ENCODE data around the gene GLIS1. TPM values are rescaled to one million over a fixed set of nuclear protein-coding genes. Genes with fewer than 3 reads are reported as not detected.

GLIS1 gene
- polyA plus RNA-seq, 1 donor, result 0.58 TPM

DNA sequence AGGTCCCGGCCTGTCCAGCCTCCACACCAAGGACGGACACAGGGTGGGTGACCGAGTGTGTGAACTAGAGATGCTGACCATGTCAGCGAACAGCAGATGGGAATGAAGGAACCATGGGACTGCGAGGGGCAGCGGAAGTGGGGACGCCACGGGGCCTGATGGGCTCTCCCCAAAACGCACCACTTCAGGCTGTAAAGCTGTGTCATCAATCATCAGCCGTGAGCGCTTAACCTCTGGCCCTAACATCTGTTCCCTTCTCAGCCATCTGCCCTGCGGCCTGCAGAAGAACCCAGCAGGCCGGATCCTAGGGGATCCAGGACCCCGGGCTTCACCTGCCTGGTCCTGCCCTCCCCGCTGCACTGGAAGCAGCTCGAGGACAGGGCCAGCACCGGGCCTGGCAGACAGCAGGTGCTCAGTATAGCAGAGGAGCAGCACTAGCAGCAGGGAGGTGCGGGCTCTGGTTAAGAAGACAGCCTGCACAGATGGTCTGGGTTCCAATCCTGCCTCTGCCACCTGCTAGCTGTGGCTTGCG, 221.1 kb downstream of the GLIS1 start:
- WGBS (ENCODE audit: insufficient coverage, low lambda C conversion rate), result no CpG with 5 or more reads among the region's 19 CpGs
- Histone ChIP-seq H3K9me3 (ENCODE audit: control insufficient read depth, low read depth, low read length) (no peaks in the 10 kb centered on the region), H3K27ac (ENCODE audit: low read length) (no peak overlapping the region), H3K4me1 (ENCODE audit: control insufficient read depth, insufficient read depth, low read length) (peaks cover 4% of the 10 kb centered on the region), H3K4me3 (ENCODE audit: low read length) (no peak overlapping the region), H3K27me3 (ENCODE audit: control insufficient read depth, insufficient read depth, low read length) (no peaks in the 10 kb centered on the region), H3K36me3 (ENCODE audit: control insufficient read depth, insufficient read depth, low read length) (no peaks in the 10 kb centered on the region)
- no peak for DNase-seq

DNA sequence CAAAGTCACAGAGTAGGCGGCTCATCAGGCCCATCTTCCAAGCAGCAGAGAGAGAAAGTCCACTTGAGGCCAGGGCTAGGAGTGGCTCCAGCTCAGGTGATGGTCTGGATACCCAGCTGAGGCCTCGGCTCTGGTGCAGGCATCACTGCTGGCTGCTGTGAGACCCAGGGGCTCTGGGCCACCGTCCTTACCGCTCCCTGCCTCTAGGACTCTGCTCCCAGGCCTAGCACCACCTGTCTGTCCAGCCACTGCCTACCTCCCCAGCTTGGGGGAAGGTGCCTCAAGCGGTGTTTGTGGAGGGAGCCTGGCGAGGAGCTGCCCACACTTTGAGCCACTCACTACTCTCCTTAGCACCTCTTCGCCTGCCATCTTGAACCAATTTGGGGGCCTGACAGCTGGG, 221.9 kb downstream of the GLIS1 start:
- WGBS (ENCODE audit: insufficient coverage, low lambda C conversion rate), result no CpG with 5 or more reads among the region's 7 CpGs
- H3K27ac ChIP-seq (ENCODE audit: low read length), result no peak overlapping the region
- no peaks in the 10 kb centered on the region for H3K27me3 ChIP-seq (ENCODE audit: control insufficient read depth, insufficient read depth, low read length)
- no peaks in the 10 kb centered on the region for H3K9me3 ChIP-seq (ENCODE audit: control insufficient read depth, low read depth, low read length)
- H3K4me1 ChIP-seq (ENCODE audit: control insufficient read depth, insufficient read depth, low read length), result peaks cover 4% of the 10 kb centered on the region
- no peaks in the 10 kb centered on the region for H3K36me3 ChIP-seq (ENCODE audit: control insufficient read depth, insufficient read depth, low read length)
- no peak overlapping the region for H3K4me3 ChIP-seq (ENCODE audit: low read length)
- no peak for DNase-seq

GRCh38 chr1:53516181-53516580, 222.8 kb downstream of the GLIS1 start:
- H3K36me3 ChIP-seq (ENCODE audit: control insufficient read depth, insufficient read depth, low read length), result no peaks in the 10 kb centered on the region
- H3K27me3 ChIP-seq (ENCODE audit: control insufficient read depth, insufficient read depth, low read length), result no peaks in the 10 kb centered on the region
- H3K4me1 ChIP-seq (ENCODE audit: control insufficient read depth, insufficient read depth, low read length), result peaks cover 4% of the 10 kb centered on the region
- whole genome bisulfite sequencing (ENCODE audit: insufficient coverage, low lambda C conversion rate), result no CpG with 5 or more reads among the region's 7 CpGs
- no peak overlapping the region for H3K27ac ChIP-seq (ENCODE audit: low read length)
- H3K9me3 ChIP-seq (ENCODE audit: control insufficient read depth, low read depth, low read length), result no peaks in the 10 kb centered on the region
- no peak overlapping the region for H3K4me3 ChIP-seq (ENCODE audit: low read length)
- DNase-seq, result no peak

- DNase-seq, result no peak
- Histone ChIP-seq H3K27ac (ENCODE audit: low read length) (no peak overlapping the region), H3K4me1 (ENCODE audit: control insufficient read depth, insufficient read depth, low read length) (peaks cover 6% of the 10 kb centered on the region), H3K9me3 (ENCODE audit: control insufficient read depth, low read depth, low read length) (no peaks in the 10 kb centered on the region), H3K4me3 (ENCODE audit: low read length) (no peak overlapping the region), H3K27me3 (ENCODE audit: control insufficient read depth, insufficient read depth, low read length) (no peaks in the 10 kb centered on the region), H3K36me3 (ENCODE audit: control insufficient read depth, insufficient read depth, low read length) (no peaks in the 10 kb centered on the region)
- WGBS (ENCODE audit: insufficient coverage, low lambda C conversion rate), result no CpG with 5 or more reads among the region's 10 CpGs
These were observed 224.5 kb downstream of the GLIS1 start for GRCh38 chr1:53514436-53514835.

- no peaks in the 10 kb centered on the region for H3K9me3 ChIP-seq (ENCODE audit: control insufficient read depth, low read depth, low read length)
- H3K27me3 ChIP-seq (ENCODE audit: control insufficient read depth, insufficient read depth, low read length), result no peaks in the 10 kb centered on the region
- H3K36me3 ChIP-seq (ENCODE audit: control insufficient read depth, insufficient read depth, low read length), result no peaks in the 10 kb centered on the region
- no peak for DNase-seq
- peaks cover 3% of the 10 kb centered on the region for H3K4me1 ChIP-seq (ENCODE audit: control insufficient read depth, insufficient read depth, low read length)
- H3K27ac ChIP-seq (ENCODE audit: low read length), result no peak overlapping the region
- WGBS (ENCODE audit: insufficient coverage, low lambda C conversion rate), result no CpG with 5 or more reads among the region's 7 CpGs
- H3K4me3 ChIP-seq (ENCODE audit: low read length), result no peak overlapping the region
These were observed 225.1 kb downstream of the GLIS1 start for GRCh38 chr1:53513846-53514245.

DNA sequence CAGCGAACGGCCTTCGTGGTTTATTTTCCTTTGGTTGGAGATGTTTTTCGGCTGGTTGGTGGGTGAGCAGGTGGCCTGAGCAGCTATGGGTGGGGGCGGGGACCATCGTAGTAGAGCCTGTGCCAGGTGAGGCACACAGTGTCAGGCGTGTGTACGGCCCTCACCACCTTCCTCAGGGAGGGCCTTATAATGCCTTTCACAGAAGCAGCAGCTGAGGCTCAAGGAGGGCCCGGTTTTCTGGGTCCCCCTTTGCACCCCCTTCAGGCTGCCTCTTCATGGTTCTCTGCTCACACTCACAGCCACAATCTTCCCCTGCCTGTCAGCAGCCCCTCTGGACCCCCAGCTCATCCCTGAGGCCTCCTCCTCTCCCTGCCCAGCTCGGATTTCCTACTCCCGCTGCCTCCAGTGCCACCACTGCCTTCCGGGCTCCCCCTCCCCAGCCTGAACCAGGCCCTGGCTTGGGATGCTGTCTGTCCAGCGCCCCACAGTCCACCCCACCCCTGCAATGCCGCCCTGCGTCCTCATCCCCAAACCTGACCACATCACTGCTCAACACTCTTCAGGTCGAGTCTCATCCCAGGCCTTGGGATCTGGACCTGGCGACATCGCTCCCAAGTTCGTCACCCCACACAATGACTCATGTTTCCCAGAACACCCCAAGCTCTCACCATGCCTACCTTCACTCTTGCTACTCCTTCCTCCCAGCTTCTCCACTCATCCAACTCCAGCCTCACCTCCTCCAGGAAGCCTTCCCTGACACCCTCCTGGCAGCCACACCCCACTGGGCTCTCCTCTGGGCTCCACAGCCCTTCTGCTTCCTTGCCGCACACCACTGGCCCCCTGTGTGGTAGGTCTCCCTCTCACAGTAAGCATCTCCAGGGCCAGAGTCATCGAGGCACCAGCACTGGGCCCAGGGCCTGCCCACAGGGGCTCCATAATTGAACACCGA, 225.9 kb downstream of the GLIS1 start:
- peaks cover 3% of the 10 kb centered on the region for H3K4me1 ChIP-seq (ENCODE audit: control insufficient read depth, insufficient read depth, low read length)
- no peak overlapping the region for H3K4me3 ChIP-seq (ENCODE audit: low read length)
- no CpG with 5 or more reads among the region's 22 CpGs for whole genome bisulfite sequencing (ENCODE audit: insufficient coverage, low lambda C conversion rate)
- no peaks in the 10 kb centered on the region for H3K27me3 ChIP-seq (ENCODE audit: control insufficient read depth, insufficient read depth, low read length)
- no peaks in the 10 kb centered on the region for H3K36me3 ChIP-seq (ENCODE audit: control insufficient read depth, insufficient read depth, low read length)
- no peak for DNase-seq
- H3K27ac ChIP-seq (ENCODE audit: low read length), result no peak overlapping the region
- H3K9me3 ChIP-seq (ENCODE audit: control insufficient read depth, low read depth, low read length), result no peaks in the 10 kb centered on the region

GRCh38 chr1:53511933-53512806, 226.8 kb downstream of the GLIS1 start:
- Histone ChIP-seq H3K9me3 (ENCODE audit: control insufficient read depth, low read depth, low read length) (no peaks in the 10 kb centered on the region), H3K36me3 (ENCODE audit: control insufficient read depth, insufficient read depth, low read length) (no peaks in the 10 kb centered on the region), H3K4me1 (ENCODE audit: control insufficient read depth, insufficient read depth, low read length) (peaks cover 3% of the 10 kb centered on the region), H3K27ac (ENCODE audit: low read length) (no peak overlapping the region), H3K4me3 (ENCODE audit: low read length) (no peak overlapping the region), H3K27me3 (ENCODE audit: control insufficient read depth, insufficient read depth, low read length) (no peaks in the 10 kb centered on the region)
- no CpG with 5 or more reads among the region's 19 CpGs for WGBS (ENCODE audit: insufficient coverage, low lambda C conversion rate)
- DNase-seq, result no peak

DNA sequence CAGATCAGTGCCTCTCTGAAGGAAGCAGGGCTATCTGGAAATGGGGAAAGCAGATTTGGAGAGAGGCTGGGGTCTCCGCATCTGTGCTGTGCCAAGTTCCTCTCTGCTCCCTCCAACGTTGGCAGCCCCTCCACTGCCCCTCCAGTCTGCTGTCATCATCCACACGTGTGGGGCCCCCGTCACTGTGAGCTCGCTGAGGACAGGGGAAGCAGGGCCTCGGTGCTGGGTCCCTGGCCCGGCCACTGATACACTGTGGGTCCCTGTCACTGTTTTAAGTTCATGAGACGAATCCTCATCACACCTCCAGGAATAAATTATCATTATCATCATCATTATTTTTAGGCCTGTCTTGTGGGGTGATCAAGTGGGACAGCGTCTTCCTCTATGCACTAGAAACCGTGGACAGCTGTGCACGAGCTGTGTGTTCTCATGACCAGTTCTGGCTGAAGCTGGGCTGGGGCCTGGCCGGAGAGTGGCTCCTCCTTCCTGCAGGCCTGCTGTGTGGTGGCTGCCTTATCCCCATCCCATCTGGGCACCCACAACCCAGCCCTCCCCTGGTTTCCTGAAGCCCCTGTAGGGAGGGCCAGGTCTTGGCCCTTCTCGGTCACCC, 227.5 kb downstream of the GLIS1 start:
- H3K27ac ChIP-seq (ENCODE audit: low read length), result no peak overlapping the region
- WGBS (ENCODE audit: insufficient coverage, low lambda C conversion rate), result no CpG with 5 or more reads among the region's 13 CpGs
- no peak for DNase-seq
- no peaks in the 10 kb centered on the region for H3K27me3 ChIP-seq (ENCODE audit: control insufficient read depth, insufficient read depth, low read length)
- H3K4me1 ChIP-seq (ENCODE audit: control insufficient read depth, insufficient read depth, low read length), result peaks cover 3% of the 10 kb centered on the region
- no peak overlapping the region for H3K4me3 ChIP-seq (ENCODE audit: low read length)
- H3K36me3 ChIP-seq (ENCODE audit: control insufficient read depth, insufficient read depth, low read length), result no peaks in the 10 kb centered on the region
- H3K9me3 ChIP-seq (ENCODE audit: control insufficient read depth, low read depth, low read length), result no peaks in the 10 kb centered on the region

DNA sequence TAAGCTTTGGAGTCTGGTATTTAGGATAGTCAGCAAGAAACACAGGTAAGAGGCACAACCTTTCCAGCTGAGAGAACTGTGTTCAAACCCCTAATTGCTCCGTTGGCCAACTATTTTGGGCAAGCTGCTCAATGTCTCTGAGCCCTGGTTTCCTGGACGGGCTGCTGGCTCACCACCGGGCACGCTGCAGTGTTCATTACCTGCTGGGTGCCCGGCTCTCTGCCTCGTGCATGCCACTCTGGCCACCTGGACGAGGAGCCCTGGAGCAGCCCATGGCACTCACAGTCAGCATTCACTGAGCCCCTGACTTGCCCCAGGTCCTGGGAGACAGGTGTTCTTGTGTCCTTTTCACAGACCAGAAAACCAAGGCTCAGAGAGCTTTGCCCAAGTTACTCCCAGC, 228.7 kb downstream of the GLIS1 start:
- DNase-seq, result no peak
- H3K27me3 ChIP-seq (ENCODE audit: control insufficient read depth, insufficient read depth, low read length), result no peaks in the 10 kb centered on the region
- H3K27ac ChIP-seq (ENCODE audit: low read length), result no peak overlapping the region
- no peaks in the 10 kb centered on the region for H3K36me3 ChIP-seq (ENCODE audit: control insufficient read depth, insufficient read depth, low read length)
- H3K4me3 ChIP-seq (ENCODE audit: low read length), result no peak overlapping the region
- H3K9me3 ChIP-seq (ENCODE audit: control insufficient read depth, low read depth, low read length), result no peaks in the 10 kb centered on the region
- peaks cover 3% of the 10 kb centered on the region for H3K4me1 ChIP-seq (ENCODE audit: control insufficient read depth, insufficient read depth, low read length)
- no CpG with 5 or more reads among the region's 7 CpGs for WGBS (ENCODE audit: insufficient coverage, low lambda C conversion rate)

- H3K27me3 ChIP-seq (ENCODE audit: control insufficient read depth, insufficient read depth, low read length), result no peaks in the 10 kb centered on the region
- H3K9me3 ChIP-seq (ENCODE audit: control insufficient read depth, low read depth, low read length), result no peaks in the 10 kb centered on the region
- DNase-seq, result no peak
- no peak overlapping the region for H3K27ac ChIP-seq (ENCODE audit: low read length)
- no peaks in the 10 kb centered on the region for H3K36me3 ChIP-seq (ENCODE audit: control insufficient read depth, insufficient read depth, low read length)
- no peak overlapping the region for H3K4me3 ChIP-seq (ENCODE audit: low read length)
- no CpG with 5 or more reads among the region's 13 CpGs for WGBS (ENCODE audit: insufficient coverage, low lambda C conversion rate)
- H3K4me1 ChIP-seq (ENCODE audit: control insufficient read depth, insufficient read depth, low read length), result peaks cover 3% of the 10 kb centered on the region
These were observed 229.2 kb downstream of the GLIS1 start for GRCh38 chr1:53509775-53510174.
